Panc1 (cell line): Measurements from ENCODE around the gene ARFGEF2. TPM values are rescaled to one million over a fixed set of nuclear protein-coding genes. Genes with fewer than 3 reads are reported as not detected.

Source experiments
- ATAC-seq: fragments of 200-7000 bp; cut with Tn5 transposase; 2 replicates; pipeline ENCODE4 v1.9.1; 2020; ENCODE audit warnings: mild to moderate bottlenecking, moderate library complexity
- BruUV-seq: library from RNA; stranded (reverse); fragments of 400-500 nt; replicated peaks from 2 replicates; lab custom pipeline; 2021; lab: Mats Ljungman, UMichigan
- CTCF ChIA-PET: fragments of 300-600 bp; sonication (Branson Sonifier 250); formaldehyde crosslinking; loops from one replicate; lab custom pipeline; 2022; ENCODE audit warnings: antibody characterized with exemption; lab: Charles Lee
- POLR2A ChIA-PET: fragments of 300-600 bp; sonication (Branson Sonifier 250); formaldehyde crosslinking; loops from one replicate; lab custom pipeline; 2022; ENCODE audit warnings: antibody characterized with exemption; lab: Charles Lee
- DNase-seq: peaks from one replicate; pipeline ENCODE4 v3.0.0-alpha.2; 2010; ENCODE audit warnings: low read depth, low spot score
- H3K27ac ChIP-seq: 2 replicates; pipeline ENCODE4 v1.5.1; 2011; ENCODE audit warnings: mild to moderate bottlenecking, low read length, inconsistent platforms
- H3K27me3 ChIP-seq: fragments of 200-500 bp; sonication (Bioruptor generic); 2 replicates; pipeline ENCODE4 v1.6.0; 2014; ENCODE audit warnings: low read length, inconsistent platforms; ENCODE audit not compliant: control insufficient read depth, insufficient read depth
- H3K36me3 ChIP-seq: fragments of 200-500 bp; sonication (Bioruptor generic); 2 replicates; pipeline ENCODE4 v1.5.1; 2014; ENCODE audit warnings: inconsistent platforms, mild to moderate bottlenecking, low read length, moderate library complexity; ENCODE audit not compliant: control insufficient read depth, insufficient read depth
- H3K4me1 ChIP-seq: 2 replicates; pipeline ENCODE4 v1.5.1; 2011; ENCODE audit warnings: inconsistent platforms, mild to moderate bottlenecking, low read length, moderate library complexity; ENCODE audit not compliant: control insufficient read depth, insufficient read depth
- H3K4me3 ChIP-seq, 2 experiments: 2 replicates each; pipeline ENCODE4 v1.5.1; 2011 to 2012; ENCODE audit warnings: low read depth in 2 of 2, low read length in 2 of 2, mild to moderate bottlenecking in 2 of 2, inconsistent platforms in 1 of 2, moderate library complexity in 1 of 2
- H3K9me3 ChIP-seq: fragments of 200-500 bp; sonication (Bioruptor generic); 2 replicates; pipeline ENCODE4 v1.5.1; 2014; ENCODE audit warnings: low read depth, mild to moderate bottlenecking, inconsistent platforms, low read length, moderate library complexity; ENCODE audit not compliant: control insufficient read depth, insufficient read depth
- CTCF ChIP-seq: fragments of 450-650 bp; IDR thresholded peaks from 2 replicates; pipeline ENCODE4 v1.5.1; 2017; ENCODE audit warnings: mild to moderate bottlenecking
- POLR2AphosphoS5 ChIP-seq: IDR thresholded peaks from 2 replicates; pipeline ENCODE4 v1.6.1; 2012; ENCODE audit warnings: mild to moderate bottlenecking, low read depth, low read length, moderate library complexity
- REST ChIP-seq, 2 experiments: IDR thresholded peaks; 2 replicates each; pipeline ENCODE4 v1.6.1; 2011 to 2012; ENCODE audit warnings: low read depth in 2 of 2, control low read depth in 1 of 2, low read length in 1 of 2, mild to moderate bottlenecking in 1 of 2, moderate library complexity in 1 of 2; ENCODE audit not compliant: insufficient read depth in 1 of 2
- SIN3A ChIP-seq: IDR thresholded peaks from 2 replicates; pipeline ENCODE4 v1.6.1; 2012; ENCODE audit warnings: low read depth, mild to moderate bottlenecking, low read length, moderate library complexity, borderline replicate concordance; ENCODE audit not compliant: insufficient read depth
- TCF7L2 ChIP-seq: IDR thresholded peaks from 2 replicates; pipeline ENCODE4 v1.6.1; 2011; ENCODE audit warnings: mild to moderate bottlenecking, low read depth, low read length, inconsistent platforms
- in situ Hi-C: cut with HindIII; loops from 2 replicates; pipeline ENCODE4 v1.10.0; 2016; ENCODE audit warnings: low sequenced_read_pairs, low pct_unique_long_range_greater_than_20kb
- intact Hi-C: fragments of 100-400 bp; cut with micrococcal nuclease; formaldehyde crosslinking; loops from one replicate; pipeline ENCODE4 v1.10.0; 2022; ENCODE audit not compliant: unreplicated experiment
- total RNA-seq: library from RNA; stranded (reverse); gene quantifications from one replicate; pipeline ENCODE4 v1.2.1, GENCODE V29; 2021; ENCODE audit not compliant: unreplicated experiment

The ARFGEF2 gene
- total RNA-seq, 1 experiment from 2014 or later, result 36.6 TPM

GRCh38 chr20:49052334-49052733 is 130.8 kb downstream of the ARFGEF2 start:
- no TSS peak for BruUV-seq
- ChIA-PET CTCF (no interaction called here), POLR2A (interaction anchor here (0.7 kb wide), 1 partner anchor 1311 kb away, joined by 7 read pairs; no protein-coding TSS in a partner anchor)
- in situ Hi-C loops, result no loop called here
- no peaks in the 10 kb centered on the region for H3K9me3 ChIP-seq
- no peak overlapping the region for H3K4me3 ChIP-seq
- ATAC-seq (peak; percentile 26; the same call in 1 of the 2 replicates), DNase-seq (no peak)
- TF ChIP-seq REST (IDR thresholded peaks at IDR 0.05; ENCODE audit: insufficient read depth in 1 of 2, low read depth in 2 of 2, low read length in 1 of 2) (no peak), SIN3A (no peak), CTCF (no peak), POLR2AphosphoS5 (no peak), TCF7L2 (no peak)
- H3K27me3 ChIP-seq, result no peaks in the 10 kb centered on the region
- peaks cover 15% of the 10 kb centered on the region for H3K4me1 ChIP-seq
- H3K36me3 ChIP-seq, result no peaks in the 10 kb centered on the region
- no peak overlapping the region for H3K27ac ChIP-seq
- intact Hi-C loops, result no loop called here

GRCh38 chr20:49054056-49054643 is 132.6 kb downstream of the ARFGEF2 start:
- in situ Hi-C loops (no loop called here), intact Hi-C loops (no loop called here)
- CTCF ChIA-PET, result no interaction called here

More at GRCh38 chr20:49054056-49054643, 132.6 kb downstream of the ARFGEF2 start:
- TF ChIP-seq REST (IDR thresholded peaks at IDR 0.05; ENCODE audit: insufficient read depth in 1 of 2, low read depth in 2 of 2, low read length in 1 of 2) (no peak), SIN3A (no peak), TCF7L2 (no peak), CTCF (no peak), POLR2AphosphoS5 (no peak)
- Histone ChIP-seq H3K27ac (no peak overlapping the region), H3K4me1 (peaks cover 6% of the 10 kb centered on the region; the same call in 1 of the 2 replicates), H3K9me3 (no peaks in the 10 kb centered on the region), H3K36me3 (peaks cover 4% of the 10 kb centered on the region; the same call in 1 of the 2 replicates), H3K4me3 (no peak overlapping the region), H3K27me3 (no peaks in the 10 kb centered on the region)
- DNase-seq (no peak), ATAC-seq (no peak)
- no TSS peak for BruUV-seq
- POLR2A ChIA-PET, result no interaction called here
